Heart right ventricle (tissue), 16 donors: ENCODE measurements around the gene PIAS4. TPM values are rescaled to one million over a fixed set of nuclear protein-coding genes. Genes with fewer than 3 reads are reported as not detected.
A peak's percentile ranks its signal among the peaks of the same experiment; 100 is the strongest.

Experiments used
- ATAC-seq, 8 donors: fragments of 200-7000 bp; cut with Tn5 transposase; one replicate each; pipeline ENCODE4 v1.9.1; 2020; ENCODE audit warnings: mild to moderate bottlenecking in 8 of 8, moderate library complexity in 8 of 8, moderate number of reproducible peaks in 1 of 8
- DNase-seq, 2 donors: peaks; one replicate each; pipeline ENCODE4 v3.0.0-alpha.2; 2020
- H3K27ac ChIP-seq, 10 donors: fragments of 200-600 bp; sonication (generic) in 2 of 10; one replicate each; pipeline versions ENCODE4 v1.5.0 to v1.8.0; 2020 to 2022; ENCODE audit warnings: mild to moderate bottlenecking in 3 of 10
- H3K27me3 ChIP-seq, 7 donors: fragments of 200-600 bp; one replicate each; pipeline ENCODE4 v1.8.0; 2021 to 2022; ENCODE audit warnings: mild to moderate bottlenecking in 2 of 7
- H3K36me3 ChIP-seq, 9 donors: fragments of 200-600 bp; sonication (generic) in 1 of 9; one replicate each; pipeline versions ENCODE4 v1.5.0 to v1.8.0; 2020 to 2022; ENCODE audit warnings: mild to moderate bottlenecking in 2 of 9
- H3K4me1 ChIP-seq, 9 donors: fragments of 200-600 bp; sonication (generic) in 1 of 9; one replicate each; pipeline versions ENCODE4 v1.5.0 to v1.8.0; 2020 to 2022; ENCODE audit warnings: mild to moderate bottlenecking in 4 of 9
- H3K4me3 ChIP-seq, 10 donors: fragments of 200-600 bp; sonication (generic) in 2 of 10; one replicate each; pipeline versions ENCODE4 v1.5.0 to v1.8.0; 2020 to 2022; ENCODE audit warnings: mild to moderate bottlenecking in 7 of 10, moderate library complexity in 2 of 10
- H3K9me3 ChIP-seq, 11 donors: fragments of 200-600 bp in 10 of 11; sonication (generic) in 2 of 11; one replicate each; pipeline versions ENCODE4 v1.5.0 to v1.8.0; 2013 to 2022; ENCODE audit warnings: mild to moderate bottlenecking in 2 of 11, control low read depth in 1 of 11, moderate library complexity in 1 of 11
- CTCF ChIP-seq, 9 donors: fragments of 200-600 bp; sonication (generic) in 2 of 9; IDR thresholded peaks; one replicate each; pipeline versions ENCODE4 v1.5.0 to v1.8.0; 2021 to 2022; ENCODE audit warnings: antibody characterized with exemption in 9 of 9, mild to moderate bottlenecking in 5 of 9, moderate library complexity in 1 of 9
- WGBS, 2 donors: extraction: QIAGEN DNeasy Blood & Tissue Kit; methylation state at CpG; one replicate each; pipeline ENCODE4 v1.1.7; 2013; ENCODE audit warnings: inconsistent platforms in 1 of 2; 5-methylcytosine and 5-hydroxymethylcytosine counted together
- intact Hi-C, 10 donors: fragments of 100-400 bp; cut with DNase I; formaldehyde crosslinking; loops; one replicate each; pipeline versions ENCODE4 v1.11.1 to v1.14.2; 2022
- polyA plus RNA-seq, 2 donors: library from polyadenylated mRNA; stranded (reverse); fragments of 200-250 nt; gene quantifications; one replicate each; pipeline ENCODE4 v1.2.3, GENCODE V29; 2013
- total RNA-seq, 10 donors: library from RNA; stranded (reverse); fragmentation: NEBNext Ultra II Directional in 3 of 10; extraction: Animal tissue kit (Norgen Biotek cat#: 25700) in 3 of 10; gene quantifications; one replicate each; pipeline versions ENCODE4 v1.2.1 to v1.2.4, GENCODE V29; 2021 to 2023
- donor health status: Arrhythmogenic right ventricular cardiomyopathy.
- donor health status: ischemic (EF 13 %, LVEDD 7.1; RV severe dilation, severe dysfunction).
- donor health status: healthy with polysubstance abuse.
- donor health status: DM: no; HTN: yes; CAD: no.
- donor health status: DM: no; HTN: no; CAD: no.
- donor health status: ischemic (EF 25% LVEDD 6.9; RV normal size, moderate dysfunction).
- donor health status: ischemic (EF 25% LVEDD 5.7; RV mildly dilated, moderate dysfunction).
- donor health status: healthy.
- donor health status: DM: yes; HTN: yes; CAD: no.
- donor health status: Ischemic cardiomyopathy.
- donor health status: ischemic (EF 35%, LVEDD 5.7; RV mildly dilated, moderate dysfunction).
- donor health status: nonischemic (EF 11% LVEDD 7.7; RV severe dilation, severe dysfunction).
- donor health status: DM: yes; HTN: yes; CAD: no.
- donor health status: PGD.
- donor health status: ischemic (EF 29% LVEDD 5.4; RV normal size, mild dysfunction).
- donor health status: nonischemic (EF 23%, LVEDD 6.1; RV moderate dilation, normal function).

Gene PIAS4
- total and polyA plus RNA-seq, 12 donors: 8.5 to 22.8 (median 13.4) TPM

GRCh38 chr19:4063369-4064148 lies 56.0 kb downstream of the PIAS4 start:
- DNase-seq: no peak
- Histone ChIP-seq H3K4me1 (peaks cover 53 to 75% (median 69%) of the 10 kb centered on the region in 9 donors), H3K36me3 (peaks cover 0 to 19% (median 0%) of the 10 kb centered on the region in 9 donors), H3K4me3 (peak overlapping the region; percentile 70 to 97 (median 88)), H3K9me3 (no peaks in the 10 kb centered on the region), H3K27ac (peak overlapping the region; percentile 93 to 99 (median 98)), H3K27me3 (no peaks in the 10 kb centered on the region)
- intact Hi-C loops: loop anchor here in 3 of 10 donors (5.0 to 10.0 kb wide), 3 partner anchors 46 to 76 kb away; partner anchors contain the start of genes EEF2 (in 1 of the 3) and PIAS4 (in 1 of the 3)
- peak in 3 of 9 donors; percentile 12 to 24 (median 19) for TF ChIP-seq CTCF (IDR thresholded peaks at IDR 0.05)
- ATAC-seq: no peak
- WGBS, 2 donors: 33 to 44% methylated on average over 31 of the region's 31 CpGs

- intact Hi-C loops: loop anchor here in 3 of 10 donors (5.0 to 10.0 kb wide), 3 partner anchors 47 to 77 kb away; partner anchors contain the start of genes EEF2 (in 1 of the 3) and PIAS4 (in 1 of the 3)
- 2 to 5% methylated on average over 24 of the region's 24 CpGs for WGBS, 2 donors
- ATAC-seq: peak in 1 of 8 donors; percentile 0
Observed at GRCh38 chr19:4064149-4064495, 56.6 kb downstream of the PIAS4 start.

GRCh38 chr19:4064496-4065260 lies 57.1 kb downstream of the PIAS4 start:
- Histone ChIP-seq H3K4me3 (peak overlapping the region; percentile 70 to 97 (median 88)), H3K36me3 (peaks cover 0 to 19% (median 0%) of the 10 kb centered on the region in 9 donors), H3K9me3 (no peaks in the 10 kb centered on the region), H3K4me1 (peaks cover 42 to 70% (median 62%) of the 10 kb centered on the region in 9 donors), H3K27ac (peak overlapping the region; percentile 93 to 99 (median 98)), H3K27me3 (no peaks in the 10 kb centered on the region)
- TF ChIP-seq CTCF (IDR thresholded peaks at IDR 0.05): no peak
- peak in 4 of 8 donors; percentile 0 to 6 (median 1) for ATAC-seq
- intact Hi-C loops: loop anchor here in 4 of 10 donors (5.0 to 10.0 kb wide), 4 partner anchors 47 to 77 kb away; partner anchors contain the start of genes PIAS4 (in 2 of the 4) and EEF2 (in 1 of the 4)
- DNase-seq: peak; percentile 63 to 70
- WGBS, 2 donors: 1 to 2% methylated on average over 41 to 55 of the region's 57 CpGs

More at GRCh38 chr19:4064149-4064495, 56.6 kb downstream of the PIAS4 start:
- Histone ChIP-seq H3K27me3 (no peaks in the 10 kb centered on the region), H3K36me3 (peaks cover 0 to 19% (median 0%) of the 10 kb centered on the region in 9 donors), H3K27ac (peak overlapping the region; percentile 93 to 99 (median 98)), H3K4me3 (peak overlapping the region; percentile 70 to 97 (median 88)), H3K4me1 (peaks cover 48 to 73% (median 66%) of the 10 kb centered on the region in 9 donors), H3K9me3 (no peaks in the 10 kb centered on the region)
- TF ChIP-seq CTCF (IDR thresholded peaks at IDR 0.05): peak in 1 of 9 donors; percentile 2
- DNase-seq: peak in 1 of 2 donors; percentile 36
